Midbrain (tissue), 1 donor: ENCODE measurements around the gene SETDB2.

Experiments used
- DNase-seq: peaks from one replicate; lab custom pipeline; 2025; lab: John Stamatoyannopoulos, UW

Gene SETDB2

DNA sequence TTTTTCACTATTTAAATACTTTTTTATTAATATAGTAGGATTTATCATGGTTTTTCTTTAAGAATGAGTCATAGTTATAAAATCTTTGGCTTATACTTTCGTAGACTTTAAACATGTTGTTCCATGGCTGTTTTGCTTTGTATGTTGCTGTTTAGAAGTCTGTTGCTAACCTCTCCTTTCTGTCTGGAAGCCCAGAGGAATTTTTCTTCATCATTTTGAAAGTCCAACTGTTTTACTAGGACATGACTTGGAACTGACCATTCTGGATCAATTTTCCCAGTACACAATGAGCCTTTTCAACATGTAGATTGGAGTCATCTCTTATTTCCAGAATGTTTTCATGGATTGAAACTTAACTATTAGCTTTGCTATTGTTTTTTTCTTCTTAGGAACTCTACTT, 8.1 kb upstream of the SETDB2 start:
- no peak for DNase-seq

DNA sequence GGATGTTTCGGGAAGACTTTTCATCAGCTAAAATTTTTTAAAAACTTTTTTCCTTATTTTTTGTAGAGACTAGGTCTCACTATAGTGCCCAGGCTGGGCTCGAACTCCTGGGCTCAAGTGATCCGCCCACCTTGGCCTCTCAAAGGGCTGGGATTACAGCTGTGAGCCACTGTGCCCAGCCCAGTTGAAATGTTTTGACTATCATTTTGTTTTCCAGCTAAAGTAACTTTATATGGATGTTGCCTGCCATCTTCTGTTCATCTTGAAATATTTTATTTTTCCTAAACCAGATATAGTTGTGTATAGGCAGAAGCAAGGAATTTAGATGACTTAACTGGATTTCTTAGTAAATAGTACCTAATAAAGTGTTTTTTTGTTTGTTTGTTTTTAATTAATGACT, 7.2 kb upstream of the SETDB2 start:
- DNase-seq = peak; percentile 51

DNA sequence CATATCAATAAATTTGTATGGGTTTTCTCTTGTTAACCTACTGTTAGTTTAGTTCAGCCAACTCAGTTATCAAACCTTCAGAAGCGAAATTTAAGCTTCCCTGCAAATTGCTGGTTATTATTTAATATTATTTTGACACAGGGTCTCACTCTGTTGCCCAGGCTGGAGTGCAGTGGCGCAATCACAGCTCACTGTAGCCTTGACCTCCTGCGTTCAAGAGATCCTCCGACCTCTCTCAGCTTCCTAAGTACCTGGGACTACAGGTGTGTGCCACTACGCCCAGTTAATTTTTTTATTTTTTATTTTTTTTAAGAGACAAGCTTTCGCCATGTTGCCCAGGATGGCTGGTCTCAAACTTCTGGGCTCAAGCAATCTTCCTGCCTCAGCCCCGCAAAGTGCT, 6.4 kb upstream of the SETDB2 start:
- DNase-seq = no peak

DNA sequence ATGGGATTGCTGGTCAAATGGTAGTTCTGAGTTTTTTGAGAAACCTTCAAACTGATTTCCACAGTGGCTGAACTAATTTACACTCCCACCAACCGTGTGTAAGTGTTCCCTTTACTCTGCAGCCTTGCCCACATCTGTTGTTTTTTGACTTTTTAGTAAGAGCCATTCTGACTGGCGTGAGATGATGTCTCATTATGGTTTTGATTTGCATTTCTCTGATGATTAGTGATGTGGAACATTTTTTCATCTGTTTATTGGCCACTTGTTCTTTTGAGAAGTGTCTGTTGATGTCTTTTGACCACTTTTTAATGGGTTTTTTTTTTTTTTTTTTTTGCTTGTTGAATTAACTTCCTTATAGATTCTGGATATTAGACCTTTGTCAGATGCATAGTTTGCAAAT, 4.5 kb upstream of the SETDB2 start:
- DNase-seq = no peak

DNA sequence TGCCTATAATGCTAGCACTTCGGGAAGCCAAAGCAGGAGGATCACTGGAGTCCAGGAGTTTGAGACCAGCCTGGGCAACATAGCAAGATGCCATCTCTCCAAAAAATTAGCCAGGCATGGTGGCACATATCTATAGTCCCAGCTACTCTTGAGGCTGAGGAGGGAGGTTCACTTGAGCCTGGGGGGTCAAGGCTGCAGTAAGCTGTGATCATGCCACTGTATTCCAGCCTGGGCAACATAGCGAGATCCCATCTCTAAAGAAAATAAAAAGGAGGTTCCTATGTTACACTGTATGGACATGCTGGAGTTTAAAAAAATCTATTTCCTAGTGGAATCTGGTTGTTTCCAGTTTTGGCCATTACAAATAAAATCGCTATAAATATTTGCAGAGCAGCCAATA, 2.8 kb upstream of the SETDB2 start:
- no peak for DNase-seq

DNA sequence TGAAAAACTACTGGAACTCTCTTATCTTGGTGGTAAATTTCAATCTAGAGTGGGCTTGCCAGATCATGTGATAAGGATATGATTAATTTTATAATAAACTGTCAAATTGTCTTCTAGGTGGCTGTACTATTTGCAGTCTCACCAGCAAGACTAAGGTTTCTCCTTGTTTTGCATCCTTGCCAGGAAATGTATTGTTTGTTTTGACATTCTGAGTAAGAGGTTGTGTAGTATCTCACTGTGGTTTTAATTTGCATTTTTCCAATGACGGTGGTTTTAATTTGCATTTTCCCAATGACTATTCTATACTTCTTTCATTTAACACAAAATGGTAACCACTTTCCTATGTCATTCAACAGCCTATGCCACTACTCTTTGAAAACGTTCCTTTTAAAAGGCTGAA, 2.2 kb upstream of the SETDB2 start:
- no peak for DNase-seq

DNA sequence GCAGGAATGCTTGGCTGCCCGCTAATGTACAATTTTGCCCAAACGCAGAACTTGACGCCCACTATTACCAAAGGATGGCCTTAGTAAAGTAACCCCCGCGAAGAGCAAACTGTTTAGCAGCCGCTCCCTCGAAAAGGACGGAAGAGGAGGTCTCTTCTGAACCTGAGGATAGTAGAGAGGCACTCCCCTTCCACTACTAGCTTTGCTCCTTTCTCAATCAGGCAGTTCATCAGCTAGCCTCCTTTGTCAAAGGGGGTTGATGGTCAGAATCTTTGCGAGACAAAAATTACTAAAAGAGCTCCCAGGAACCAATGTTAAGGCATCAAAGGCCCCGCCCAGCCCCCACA, 744 bp upstream of the SETDB2 start:
- DNase-seq = peak; percentile 66

DNA sequence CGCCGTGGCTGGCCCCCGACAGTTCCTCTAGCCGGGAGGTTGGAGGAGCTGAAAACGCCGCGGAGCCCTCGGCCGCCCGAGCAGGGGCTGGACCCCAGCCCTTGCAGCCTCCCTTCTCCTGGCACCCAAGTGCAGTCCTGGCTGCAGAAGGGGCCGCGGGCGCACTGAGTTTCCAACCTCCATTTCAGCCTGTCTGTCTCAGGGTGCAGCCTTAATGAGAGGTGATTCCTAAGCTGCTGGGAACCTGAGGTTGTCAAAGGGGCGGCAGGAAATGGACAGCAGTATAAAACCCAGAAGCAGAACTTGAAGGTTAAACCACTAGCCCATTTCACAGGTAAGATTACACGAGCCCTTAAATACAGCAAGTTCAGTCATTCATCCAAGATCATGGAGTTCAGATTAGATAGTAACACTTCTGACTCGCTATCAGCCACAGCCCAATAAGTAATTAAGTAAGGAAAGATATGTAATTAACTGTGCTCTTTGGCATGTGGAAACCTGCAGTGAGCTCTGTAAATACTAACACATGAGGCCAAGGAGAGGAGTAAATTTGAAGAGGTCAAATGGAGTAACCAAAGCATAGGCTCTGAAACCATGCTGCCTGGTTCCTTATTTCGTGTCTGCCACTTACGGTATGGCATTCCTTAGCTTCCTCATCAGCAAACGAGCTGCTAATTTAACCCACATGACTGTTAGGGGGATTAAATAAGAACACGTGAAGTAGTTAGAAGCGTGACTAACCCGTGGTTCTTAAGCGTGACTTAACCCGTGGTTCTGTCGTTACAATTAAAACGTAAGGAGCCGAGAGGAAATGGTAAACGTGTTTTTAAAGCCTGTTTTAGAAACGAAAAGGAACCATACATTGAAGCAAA, 686 bp downstream of the SETDB2 start:
- no peak for DNase-seq

DNA sequence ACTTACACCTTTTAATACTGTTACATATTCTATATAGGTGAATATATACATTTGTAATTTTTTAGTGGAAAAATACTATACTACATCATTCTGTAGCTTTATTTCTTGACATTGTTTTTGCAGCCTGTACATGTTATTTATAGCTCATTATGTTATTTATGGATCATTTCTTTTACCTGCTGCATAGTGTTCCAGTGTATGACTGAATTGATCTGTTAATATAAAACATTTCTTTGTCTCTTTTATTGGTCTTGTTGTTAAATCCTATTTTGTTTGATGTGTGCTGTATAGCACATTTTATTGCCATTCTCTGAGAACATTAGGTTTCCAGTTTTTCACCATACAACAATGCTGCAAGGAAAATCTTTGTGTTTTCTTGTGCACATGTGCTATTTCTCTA, 2.4 kb downstream of the SETDB2 start:
- no peak for DNase-seq

DNA sequence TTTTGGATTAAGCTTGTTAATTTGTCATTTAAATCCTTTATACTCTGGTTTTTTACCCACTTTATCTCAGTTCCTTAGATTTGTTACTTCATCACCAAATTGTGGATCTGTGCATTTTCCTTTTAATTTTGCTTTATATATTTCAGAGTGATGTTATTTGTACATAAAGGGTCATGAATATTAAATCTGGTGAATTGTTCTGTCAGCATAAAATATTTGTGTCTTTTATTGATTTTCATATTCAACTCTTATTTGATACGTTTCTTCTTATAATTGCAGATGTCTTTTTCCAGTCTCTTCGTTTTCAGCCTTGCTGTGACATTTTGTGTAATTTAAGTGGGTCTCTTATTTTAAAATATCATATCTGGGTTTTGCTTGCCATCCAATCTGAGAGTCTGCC, 4.7 kb downstream of the SETDB2 start:
- no peak for DNase-seq

DNA sequence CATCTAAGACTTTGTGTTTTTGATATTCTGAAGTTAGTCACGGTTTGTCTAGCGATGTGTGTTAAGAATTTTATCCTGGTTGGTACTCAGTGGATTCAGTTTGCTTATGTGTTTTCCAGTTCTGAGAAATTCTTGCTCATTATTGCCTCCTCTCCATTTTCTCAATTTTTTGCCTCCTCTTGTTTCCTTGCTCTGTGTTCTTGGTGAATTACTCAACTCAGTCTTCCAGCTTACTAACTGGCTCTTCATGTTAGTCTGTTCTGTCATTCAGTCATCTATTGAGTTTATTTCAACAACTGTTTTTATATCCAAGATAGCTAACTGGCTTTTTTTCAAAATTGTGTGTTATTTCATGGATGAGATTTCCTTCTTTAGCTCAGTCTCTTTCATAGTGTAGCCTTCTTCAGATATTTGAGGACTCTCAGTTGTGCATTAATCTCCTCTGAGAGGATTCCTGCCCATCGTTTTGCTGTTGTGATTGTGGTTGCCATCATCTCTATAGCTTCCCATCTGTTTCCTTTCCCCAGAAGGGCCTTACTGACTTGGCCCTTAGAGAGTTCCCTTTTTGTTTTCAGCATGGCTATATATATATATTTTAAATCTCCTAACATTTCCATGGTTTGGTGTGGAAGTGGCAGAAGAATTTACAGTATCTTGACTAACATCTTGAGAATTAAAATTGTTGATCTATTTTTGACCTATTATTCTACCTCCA, 6.2 kb downstream of the SETDB2 start:
- DNase-seq = no peak

DNA sequence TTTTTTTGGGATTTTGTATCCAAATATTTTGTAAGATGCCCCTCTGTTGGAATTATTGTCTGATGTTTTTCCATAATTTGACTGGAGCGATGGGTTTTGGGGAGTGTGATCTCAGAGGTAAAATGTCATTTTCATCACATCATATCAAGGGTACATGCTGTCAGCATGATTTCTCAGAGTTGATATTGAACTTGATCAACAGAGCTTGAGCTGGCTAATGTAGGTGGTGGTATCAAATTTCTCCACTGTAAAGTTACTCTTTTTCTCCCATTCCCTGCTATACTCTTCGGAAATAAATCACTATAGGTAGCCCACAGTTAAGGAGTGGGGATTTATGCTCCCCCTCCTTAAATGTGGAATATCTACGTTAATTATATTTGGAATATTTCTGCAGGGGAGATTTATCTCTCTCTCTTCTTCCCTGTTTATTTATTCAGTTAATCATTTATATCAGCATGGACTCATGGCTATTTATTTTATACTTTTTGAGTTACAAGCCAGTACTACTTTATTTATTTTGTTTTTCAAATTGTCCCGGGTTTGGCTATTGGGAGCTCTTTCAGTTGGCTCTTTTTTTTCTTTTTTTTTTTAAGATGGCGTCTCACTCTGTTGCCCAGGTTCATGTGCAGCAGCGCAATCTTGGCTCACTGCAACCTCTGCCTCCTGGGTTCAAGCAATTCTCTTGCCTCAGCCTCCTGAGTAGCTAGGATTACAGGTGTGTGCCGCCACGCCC, 8.8 kb downstream of the SETDB2 start:
- no peak for DNase-seq

DNA sequence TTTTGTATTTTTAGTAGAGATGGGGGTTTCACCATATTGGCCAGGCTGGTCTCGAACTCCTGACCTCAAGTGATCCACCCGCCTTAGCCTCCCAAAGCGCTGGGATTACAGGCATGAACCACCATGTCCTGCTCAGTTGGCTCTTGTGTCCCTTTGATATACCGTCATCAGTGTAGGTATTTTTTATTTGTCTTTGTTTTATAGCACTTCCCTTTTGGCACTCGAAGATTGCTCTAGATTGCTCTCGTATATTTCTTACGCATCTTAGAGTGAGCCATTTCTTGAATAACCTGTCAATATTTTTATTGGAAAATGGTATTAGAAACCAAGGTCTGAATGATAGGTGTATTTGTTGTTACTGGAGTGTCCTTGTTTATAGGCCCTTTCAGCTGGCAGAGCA, 9.4 kb downstream of the SETDB2 start:
- DNase-seq = no peak

DNA sequence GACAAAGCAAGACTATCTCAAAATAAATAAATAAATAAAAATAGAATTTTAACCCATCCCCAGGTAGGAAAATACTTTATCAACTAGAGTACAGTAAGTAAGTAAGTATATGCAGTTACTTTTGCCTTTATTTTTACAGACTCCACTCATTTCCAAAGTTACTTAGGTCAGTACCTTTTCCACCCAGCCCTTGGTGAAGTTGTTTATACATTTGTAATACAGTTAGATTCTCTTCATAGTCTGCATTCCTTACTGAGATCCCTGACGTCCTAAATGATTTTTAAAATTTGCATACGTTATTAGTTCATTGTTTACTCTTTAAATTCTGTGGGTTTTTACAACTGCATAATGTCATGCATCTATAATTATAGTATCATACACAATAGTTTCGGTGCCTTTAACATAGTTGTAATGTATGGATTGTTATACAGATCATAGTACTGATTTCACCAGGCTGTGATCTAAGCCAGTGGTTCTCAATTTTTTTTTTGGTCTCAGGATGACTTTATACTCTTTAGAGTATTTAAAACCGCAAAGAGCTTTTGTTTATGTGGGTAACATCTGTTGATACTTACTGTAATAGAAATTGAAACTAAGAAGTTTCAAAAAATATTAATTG, 10.4 kb downstream of the SETDB2 start:
- DNase-seq = no peak

DNA sequence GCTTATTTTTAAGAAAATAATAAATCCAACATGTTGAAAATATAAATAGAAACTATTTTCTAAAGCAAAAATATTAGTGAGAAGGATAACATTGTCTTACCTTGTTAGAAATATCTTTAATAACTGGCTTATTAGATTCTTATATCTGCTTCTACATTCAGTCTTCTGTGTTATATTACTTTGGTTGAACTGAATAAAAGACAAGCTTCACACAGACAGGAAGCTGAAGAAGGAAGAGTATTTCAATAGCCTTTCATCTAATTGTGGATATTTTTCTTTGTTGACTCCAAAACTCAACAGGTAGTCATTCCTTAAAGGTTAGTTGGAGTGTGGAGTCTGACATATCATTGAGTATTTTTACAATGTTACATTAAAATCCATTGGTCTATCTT, 10.9 kb downstream of the SETDB2 start:
- DNase-seq = no peak

DNA sequence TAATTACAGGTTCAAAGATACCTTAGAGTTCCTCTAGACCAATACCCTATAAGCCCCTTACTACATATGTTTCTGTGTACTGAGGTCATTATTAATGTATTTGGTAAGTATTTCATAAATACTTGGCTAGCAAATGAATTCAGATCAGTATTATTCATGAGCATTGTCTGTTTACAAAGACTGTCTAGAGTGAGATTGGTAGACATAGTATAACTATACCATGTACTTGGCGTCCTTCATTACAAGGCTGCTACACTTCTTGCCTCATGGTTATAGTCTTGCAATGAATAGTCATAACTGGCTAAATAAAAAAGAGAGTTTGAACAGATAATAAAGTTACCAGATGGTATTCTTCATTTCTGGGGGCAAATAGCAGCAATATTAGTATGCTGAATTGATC, 12.1 kb downstream of the SETDB2 start:
- DNase-seq = no peak

DNA sequence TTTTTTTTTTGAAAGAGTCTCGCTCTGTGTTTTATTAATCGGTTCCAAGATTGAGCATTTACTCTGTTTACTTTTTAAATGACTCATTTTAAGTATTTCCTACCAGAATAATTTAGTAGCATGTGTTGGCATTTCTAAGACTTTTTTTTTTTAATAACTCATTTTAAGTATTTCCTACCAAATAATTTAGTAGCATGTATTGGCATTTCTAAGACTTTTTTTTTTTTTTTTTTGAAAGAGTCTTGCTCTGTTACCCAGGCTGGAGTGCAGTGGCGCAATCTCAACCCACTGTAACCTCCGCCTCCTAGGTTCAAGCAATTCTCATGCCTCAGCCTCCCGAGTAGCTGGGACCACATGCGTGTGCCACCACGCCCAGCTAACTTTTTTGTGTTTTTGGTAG, 13.1 kb downstream of the SETDB2 start:
- DNase-seq = no peak

DNA sequence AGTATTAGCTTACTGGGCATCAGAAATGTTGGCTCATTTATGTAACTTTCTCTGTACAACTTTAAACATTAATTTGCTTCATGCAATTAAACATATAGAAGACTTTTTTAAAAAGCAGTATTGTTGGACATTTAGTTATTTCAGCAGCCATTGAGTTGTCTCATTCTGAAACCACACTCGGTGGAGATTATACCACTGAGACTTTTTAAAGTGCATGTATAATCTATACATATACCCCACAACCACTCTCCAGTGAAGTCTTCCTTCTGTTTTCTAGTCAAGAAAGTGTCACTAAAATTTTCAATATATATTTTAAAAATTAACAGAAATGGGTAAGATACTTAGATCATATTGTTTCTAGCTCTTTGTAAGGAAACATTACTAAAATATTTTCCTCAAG, 15.5 kb downstream of the SETDB2 start:
- no peak for DNase-seq

DNA sequence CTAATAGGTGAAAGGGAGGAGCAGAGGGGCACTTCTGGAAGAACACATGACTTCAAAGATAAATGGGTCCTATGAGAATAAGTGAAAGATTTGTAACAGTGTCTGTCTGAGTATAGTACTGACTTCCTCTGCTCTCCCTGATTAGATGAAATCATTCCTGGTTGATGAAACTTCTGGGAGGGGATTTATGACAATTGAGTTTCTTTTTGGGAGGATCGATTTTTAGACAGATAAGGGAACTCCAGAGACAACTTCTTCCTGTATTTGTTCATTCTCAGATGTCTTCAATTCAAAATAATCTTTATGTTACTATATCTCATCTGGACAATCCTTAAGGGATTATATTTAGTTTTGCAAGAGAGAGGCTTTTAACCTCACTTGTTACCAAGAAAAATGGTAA, 20.0 kb downstream of the SETDB2 start:
- DNase-seq = no peak

DNA sequence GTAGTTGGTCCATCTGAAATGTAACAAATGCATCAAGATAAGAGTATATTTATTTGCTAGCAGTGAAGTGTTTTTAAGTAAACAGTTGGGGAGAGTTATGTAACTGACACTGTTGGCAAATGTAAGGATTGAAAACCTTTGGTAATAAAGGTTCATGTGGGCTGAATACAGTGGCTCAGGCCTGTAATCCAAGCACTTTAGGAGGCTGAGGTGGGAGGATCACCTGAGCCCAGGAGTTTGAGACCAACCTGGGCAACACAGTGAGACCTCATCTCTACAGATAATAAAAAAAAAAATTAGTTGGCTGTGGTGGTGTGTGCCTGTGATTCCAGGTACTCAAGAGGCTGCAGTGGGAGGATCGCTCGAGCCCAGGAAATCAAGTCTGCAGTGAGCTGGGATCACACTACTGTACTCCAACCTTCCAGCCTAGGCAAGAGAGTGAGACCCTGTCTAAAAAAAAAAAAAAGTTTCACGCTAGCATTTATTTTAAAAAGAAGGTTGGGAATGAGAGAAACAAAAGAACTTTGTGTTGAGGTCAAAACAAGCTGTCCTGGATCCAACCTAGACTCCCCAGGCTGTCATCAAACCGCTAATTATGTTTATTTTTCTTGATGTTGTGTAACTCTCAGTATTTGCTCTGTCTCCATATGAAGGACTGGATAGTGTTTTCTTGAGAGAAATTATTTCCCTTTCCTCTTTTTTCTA, 20.7 kb downstream of the SETDB2 start:
- DNase-seq = no peak

DNA sequence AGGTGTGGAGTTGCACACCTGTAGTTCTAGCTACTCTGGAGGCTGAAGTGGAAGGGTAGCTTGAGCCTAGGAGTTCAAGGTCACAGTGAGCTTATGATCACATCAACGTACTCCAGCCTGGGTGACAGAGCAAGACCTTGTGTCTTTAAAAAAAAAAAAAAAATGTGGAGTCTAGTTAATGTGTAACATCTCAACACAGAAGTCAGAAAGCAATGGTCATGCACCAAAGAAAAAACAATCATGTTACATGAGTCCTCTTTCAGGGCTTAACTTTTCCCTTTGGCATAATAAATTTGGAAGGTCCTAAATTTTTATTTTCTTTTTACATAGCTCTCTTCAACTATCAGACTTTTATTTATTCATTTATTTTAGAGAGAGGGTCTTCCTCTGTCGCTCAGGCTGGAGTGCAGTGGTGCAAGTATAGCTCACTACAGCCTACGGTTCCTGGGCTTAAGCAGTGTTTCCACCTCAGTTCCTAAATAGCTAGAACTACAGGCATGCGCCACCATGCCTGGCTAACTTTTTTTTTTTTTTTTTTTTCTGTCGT, 22.3 kb downstream of the SETDB2 start:
- no peak for DNase-seq

DNA sequence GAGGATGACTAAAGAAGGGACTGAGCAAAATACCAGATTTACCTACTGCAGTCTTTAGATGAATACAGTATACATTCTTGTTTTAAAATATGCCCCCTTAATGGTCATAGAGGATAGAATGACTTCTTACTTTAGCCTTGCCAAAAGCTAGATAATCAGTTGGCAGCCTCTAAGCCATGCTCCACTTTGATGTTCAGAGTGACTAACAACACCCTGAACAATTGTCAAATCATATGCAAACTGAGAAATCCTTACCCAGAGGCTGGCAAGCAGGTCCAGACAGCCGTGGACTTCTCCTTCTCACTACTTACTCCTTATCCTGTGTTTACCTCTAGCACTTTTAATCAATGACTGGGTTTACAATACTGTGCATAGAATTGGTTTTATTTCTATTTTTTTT, 28.1 kb downstream of the SETDB2 start:
- no peak for DNase-seq
